Measurements from ENCODE around the gene MCIDAS. TPM values are rescaled to one million over a fixed set of nuclear protein-coding genes. Genes with fewer than 3 reads are reported as not detected.

MCIDAS gene
- total RNA-seq, 3 donors from 2014 or later: 0.73 to 0.98 TPM; not detected in 1

DNA sequence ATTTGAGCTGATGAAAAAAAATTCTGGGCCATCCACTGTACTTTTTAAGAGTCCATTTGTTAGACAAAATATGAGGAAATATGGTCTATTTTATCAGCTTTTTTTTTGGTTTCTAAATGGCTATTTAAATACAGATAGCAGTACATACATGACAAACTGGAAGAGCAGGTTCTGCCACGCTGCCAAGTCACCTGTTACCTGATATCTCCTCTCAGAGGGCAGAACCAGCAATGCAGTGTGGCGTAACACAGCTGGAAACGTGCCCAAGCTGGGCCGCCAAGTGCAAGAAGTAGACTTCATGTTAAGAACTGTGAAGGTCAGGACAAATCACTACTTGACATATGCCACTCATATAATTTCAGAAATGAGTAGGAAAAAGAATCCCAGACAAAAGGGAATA, 8.1 kb downstream of the MCIDAS start:
- no peak overlapping the region for H3K4me3 ChIP-seq
- TF ChIP-seq, protein P1, sequence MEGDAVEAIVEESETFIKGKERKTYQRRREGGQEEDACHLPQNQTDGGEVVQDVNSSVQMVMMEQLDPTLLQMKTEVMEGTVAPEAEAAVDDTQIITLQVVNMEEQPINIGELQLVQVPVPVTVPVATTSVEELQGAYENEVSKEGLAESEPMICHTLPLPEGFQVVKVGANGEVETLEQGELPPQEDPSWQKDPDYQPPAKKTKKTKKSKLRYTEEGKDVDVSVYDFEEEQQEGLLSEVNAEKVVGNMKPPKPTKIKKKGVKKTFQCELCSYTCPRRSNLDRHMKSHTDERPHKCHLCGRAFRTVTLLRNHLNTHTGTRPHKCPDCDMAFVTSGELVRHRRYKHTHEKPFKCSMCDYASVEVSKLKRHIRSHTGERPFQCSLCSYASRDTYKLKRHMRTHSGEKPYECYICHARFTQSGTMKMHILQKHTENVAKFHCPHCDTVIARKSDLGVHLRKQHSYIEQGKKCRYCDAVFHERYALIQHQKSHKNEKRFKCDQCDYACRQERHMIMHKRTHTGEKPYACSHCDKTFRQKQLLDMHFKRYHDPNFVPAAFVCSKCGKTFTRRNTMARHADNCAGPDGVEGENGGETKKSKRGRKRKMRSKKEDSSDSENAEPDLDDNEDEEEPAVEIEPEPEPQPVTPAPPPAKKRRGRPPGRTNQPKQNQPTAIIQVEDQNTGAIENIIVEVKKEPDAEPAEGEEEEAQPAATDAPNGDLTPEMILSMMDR (IDR thresholded peaks at IDR 0.05): no peak
- TF ChIP-seq POLR2A (IDR thresholded peaks at IDR 0.05) (no peak), POLR2AphosphoS5 (IDR thresholded peaks at IDR 0.05) (no peak)
- H3K27me3 ChIP-seq: peaks cover 2 to 39% of the 10 kb centered on the region in 2 donors
- intact Hi-C loops (cut with DNase I; ENCODE audit: low total_unique reads): no loop called here
- peaks cover 0 to 7% of the 10 kb centered on the region in 2 donors for H3K4me1 ChIP-seq
- no peak for DNase-seq (ENCODE audit: low spot score in 2 of 2)
- H3K27ac ChIP-seq: no peak overlapping the region
- no peaks in the 10 kb centered on the region for H3K36me3 ChIP-seq
- H3K9me3 ChIP-seq: no peaks in the 10 kb centered on the region

DNA sequence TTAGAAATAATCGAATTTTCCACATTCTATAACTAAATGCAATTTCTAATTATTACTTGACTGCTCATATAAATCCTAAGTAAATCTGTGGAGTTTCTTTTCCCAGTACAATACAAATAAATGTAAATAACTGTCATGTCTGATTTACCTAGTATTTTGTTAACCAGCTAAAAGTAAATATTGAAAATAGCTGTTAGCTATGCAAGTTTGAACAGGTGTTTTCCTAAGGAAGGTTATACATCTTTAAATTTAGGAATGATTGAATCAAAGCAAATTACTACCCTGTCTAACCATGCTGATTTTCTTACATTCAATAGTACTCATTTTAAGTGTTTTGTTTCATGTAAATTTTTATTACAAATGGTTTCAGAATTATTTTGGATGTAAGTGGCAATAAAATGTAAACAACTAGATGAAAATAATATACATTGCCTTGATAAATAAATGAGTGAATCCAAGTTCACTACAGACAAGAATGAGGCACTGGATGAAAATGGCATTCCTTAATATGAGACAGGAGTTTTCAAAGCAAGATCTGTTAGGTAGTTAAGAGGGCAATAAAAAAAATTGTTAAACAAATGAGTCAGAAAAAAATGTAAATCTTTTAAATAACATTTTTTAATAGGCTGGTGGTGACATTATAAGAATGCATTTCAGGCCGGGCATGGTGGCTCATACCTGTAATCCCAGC, 15.8 kb downstream of the MCIDAS start:
- Histone ChIP-seq H3K9me3 (no peaks in the 10 kb centered on the region), H3K4me1 (no peaks in the 10 kb centered on the region), H3K4me3 (no peak overlapping the region), H3K36me3 (no peaks in the 10 kb centered on the region), H3K27ac (no peak overlapping the region), H3K27me3 (no peaks in the 10 kb centered on the region)
- TF ChIP-seq POLR2A (IDR thresholded peaks at IDR 0.05): no peak
- TF ChIP-seq POLR2AphosphoS5 (IDR thresholded peaks at IDR 0.05): no peak
- TF ChIP-seq, protein P1 (IDR thresholded peaks at IDR 0.05): no peak
- intact Hi-C loops (cut with DNase I; ENCODE audit: low total_unique reads): no loop called here
- no peak for DNase-seq (ENCODE audit: low spot score in 2 of 2)

DNA sequence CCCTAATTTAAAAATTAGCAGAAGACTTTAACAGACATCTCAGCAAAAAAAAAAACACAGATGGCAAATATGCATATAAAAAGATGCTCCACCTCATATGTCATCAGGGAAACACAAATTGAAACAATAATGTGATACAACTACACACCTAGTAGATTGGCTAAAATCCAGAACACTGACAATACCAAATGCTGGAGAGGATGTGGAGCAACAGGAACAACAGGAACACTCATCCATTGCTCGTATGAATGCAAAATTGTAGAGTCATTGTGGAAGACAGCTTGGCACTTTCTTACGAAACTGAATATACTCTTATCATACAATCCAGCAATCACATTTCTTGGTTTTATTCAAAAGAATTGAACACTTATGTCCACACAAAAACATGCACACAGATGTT, 22.1 kb downstream of the MCIDAS start:
- Histone ChIP-seq H3K36me3 (no peaks in the 10 kb centered on the region), H3K4me3 (no peak overlapping the region), H3K27ac (no peak overlapping the region), H3K4me1 (no peaks in the 10 kb centered on the region), H3K27me3 (no peaks in the 10 kb centered on the region), H3K9me3 (no peaks in the 10 kb centered on the region)
- no peak for DNase-seq (ENCODE audit: low spot score in 2 of 2)
- TF ChIP-seq POLR2A (IDR thresholded peaks at IDR 0.05) (no peak), POLR2AphosphoS5 (IDR thresholded peaks at IDR 0.05) (no peak)
- TF ChIP-seq, protein P1 (IDR thresholded peaks at IDR 0.05): no peak
- intact Hi-C loops (cut with DNase I; ENCODE audit: low total_unique reads): no loop called here

DNA sequence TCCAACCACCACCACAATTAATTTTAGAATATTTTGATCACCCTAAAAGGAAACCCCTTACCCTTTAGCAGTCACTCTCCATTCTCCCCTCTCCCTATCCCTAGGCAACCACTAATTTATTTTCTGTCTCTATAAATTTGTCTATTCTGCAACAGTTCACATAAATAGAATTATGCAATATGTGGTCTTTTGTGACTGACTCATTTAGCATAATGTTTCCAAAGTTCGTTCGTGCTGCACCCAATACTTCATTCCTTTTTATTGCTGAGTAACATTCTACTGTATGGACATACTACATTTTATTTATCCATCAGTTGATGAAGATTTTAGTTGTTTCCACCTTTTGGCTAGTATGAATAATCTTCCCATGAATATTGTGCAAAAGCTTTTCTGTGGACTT, 36.0 kb downstream of the MCIDAS start:
- no peaks in the 10 kb centered on the region for H3K4me1 ChIP-seq
- no peak overlapping the region for H3K27ac ChIP-seq
- H3K27me3 ChIP-seq: peaks cover 0 to 6% of the 10 kb centered on the region in 2 donors
- no peak overlapping the region for H3K4me3 ChIP-seq
- no peaks in the 10 kb centered on the region for H3K36me3 ChIP-seq
- TF ChIP-seq POLR2A (IDR thresholded peaks at IDR 0.05): no peak
- intact Hi-C loops (cut with DNase I; ENCODE audit: low total_unique reads): no loop called here
- no peaks in the 10 kb centered on the region for H3K9me3 ChIP-seq
- DNase-seq (ENCODE audit: low spot score in 2 of 2): no peak

DNA sequence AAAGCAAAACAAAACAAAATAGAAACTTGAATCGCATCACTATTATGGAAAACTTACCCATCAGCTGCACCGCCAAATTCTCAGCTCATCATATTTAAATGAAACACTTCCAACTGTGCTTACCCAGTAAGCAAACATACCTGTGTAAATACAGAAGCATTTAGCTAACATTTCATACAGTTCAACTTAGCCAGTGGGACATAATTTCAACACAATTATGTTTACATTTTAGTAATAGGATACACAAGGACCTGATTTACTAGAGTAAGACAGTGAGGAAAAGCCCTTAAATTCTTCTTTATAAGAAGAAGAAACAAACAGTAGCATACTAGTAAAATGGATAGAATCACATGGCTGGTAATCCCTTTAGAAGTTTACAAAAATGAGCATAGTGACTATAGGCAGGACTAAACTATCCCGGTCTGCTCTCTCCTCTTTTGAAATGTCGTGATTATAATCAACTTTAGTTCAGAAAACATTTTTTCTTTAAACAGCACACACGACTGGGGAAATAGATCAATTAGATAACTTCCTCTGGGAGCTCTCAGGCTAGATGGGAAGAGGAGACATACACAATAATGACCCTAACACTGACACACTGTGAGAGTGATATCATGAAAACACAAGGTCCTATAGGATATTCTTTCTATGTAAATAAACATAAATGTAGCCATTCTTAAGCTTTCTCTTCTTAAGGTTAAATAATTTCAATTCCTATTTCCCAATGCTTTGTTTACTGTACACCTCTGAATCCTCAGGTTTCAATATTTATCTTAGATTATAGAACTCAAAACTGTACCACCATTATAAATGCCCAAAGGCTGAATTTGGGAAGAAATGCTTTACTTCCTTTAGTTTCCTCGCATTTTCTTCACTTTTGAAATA, 38.2 kb downstream of the MCIDAS start:
- intact Hi-C loops (cut with DNase I; ENCODE audit: low total_unique reads): no loop called here
- Histone ChIP-seq H3K36me3 (no peaks in the 10 kb centered on the region), H3K27me3 (peaks cover 0 to 7% of the 10 kb centered on the region in 2 donors), H3K4me1 (no peaks in the 10 kb centered on the region), H3K4me3 (no peak overlapping the region), H3K27ac (no peak overlapping the region), H3K9me3 (no peaks in the 10 kb centered on the region)
- TF ChIP-seq, protein P1 (IDR thresholded peaks at IDR 0.05): no peak
- TF ChIP-seq POLR2A (IDR thresholded peaks at IDR 0.05): no peak
- TF ChIP-seq POLR2AphosphoS5 (IDR thresholded peaks at IDR 0.05): no peak
- DNase-seq (ENCODE audit: low spot score in 2 of 2): no peak

Measured in breast epithelium (tissue), 4 donors.